GM19324 (cell line): ENCODE data around the gene MRGPRE.

Source experiments
- ATAC-seq: cut with Tn5 transposase; IDR thresholded peaks from one replicate; pipeline ENCODE4 v1.9.1; 2021; ENCODE audit warnings: mild to moderate bottlenecking, moderate library complexity; ENCODE audit not compliant: unreplicated experiment, low FRiP score

MRGPRE gene

DNA sequence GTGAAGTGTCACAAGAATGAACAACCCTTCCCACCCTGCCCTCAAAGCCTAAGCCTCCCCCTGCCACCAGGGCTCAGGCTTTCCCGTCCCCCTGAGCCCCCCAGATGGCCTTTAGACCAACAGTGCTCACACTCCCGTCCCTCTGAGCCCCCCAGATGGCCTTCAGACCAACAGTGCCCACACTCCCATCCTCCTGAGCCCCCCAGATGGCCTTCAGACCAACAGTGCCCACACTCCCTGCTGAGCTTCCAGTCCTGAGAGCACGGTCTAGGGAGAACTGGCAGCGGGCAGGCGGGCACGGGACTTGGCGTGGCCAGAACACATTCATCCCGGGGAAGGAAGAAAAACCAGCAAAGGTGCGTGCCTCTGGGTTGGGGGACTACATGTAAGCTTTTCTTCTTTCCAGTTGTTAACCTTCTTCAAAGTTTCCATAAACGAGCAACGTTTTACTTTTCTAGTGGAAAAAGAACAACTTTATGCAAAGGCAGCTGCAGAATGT, 16.1 kb downstream of the MRGPRE start:
- no peak for ATAC-seq

- ATAC-seq, result no peak
Observed at GRCh38 chr11:3215346-3216026, 16.7 kb downstream of the MRGPRE start.

GRCh38 chr11:3214420-3214699, 17.9 kb downstream of the MRGPRE start:
- ATAC-seq, result no peak

- no peak for ATAC-seq
Observed at GRCh38 chr11:3213659-3214419, 18.4 kb downstream of the MRGPRE start.

- no peak for ATAC-seq
Observed at GRCh38 chr11:3208272-3208671, 23.9 kb downstream of the MRGPRE start.

DNA sequence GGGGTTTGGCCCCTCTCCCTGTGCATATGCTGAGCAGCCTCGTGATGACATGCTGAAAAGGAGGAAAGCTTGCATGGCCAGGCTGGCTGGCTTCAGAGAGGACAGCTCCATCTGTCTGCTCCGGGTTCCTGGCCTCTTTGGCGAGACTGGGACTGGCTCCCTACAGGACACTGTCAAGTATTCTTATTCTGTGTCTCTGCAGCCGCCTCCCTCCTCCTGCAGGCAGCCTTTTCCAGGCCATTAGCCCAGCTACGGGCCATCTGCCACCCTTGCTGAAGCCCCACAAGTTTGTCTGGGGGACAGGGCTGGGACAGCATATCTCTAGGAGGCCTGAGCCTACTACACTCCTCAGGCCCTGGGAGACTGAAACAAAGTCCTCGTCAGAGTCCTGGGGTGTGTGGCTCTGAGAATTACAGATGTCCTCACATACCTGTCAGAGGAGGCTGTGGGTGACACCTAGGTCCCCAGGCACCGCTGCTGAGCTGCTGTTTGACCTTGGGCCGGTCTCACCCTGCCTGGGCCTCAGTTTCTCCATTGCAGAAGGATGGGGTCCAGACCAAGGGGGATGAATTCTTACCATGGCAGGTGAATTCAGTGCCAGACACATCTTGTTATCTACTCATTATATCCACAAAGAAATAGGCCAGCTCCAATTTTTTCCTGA, 24.6 kb downstream of the MRGPRE start:
- no peak for ATAC-seq

- no peak for ATAC-seq
Observed at GRCh38 chr11:3206922-3207204, 25.4 kb downstream of the MRGPRE start.

DNA sequence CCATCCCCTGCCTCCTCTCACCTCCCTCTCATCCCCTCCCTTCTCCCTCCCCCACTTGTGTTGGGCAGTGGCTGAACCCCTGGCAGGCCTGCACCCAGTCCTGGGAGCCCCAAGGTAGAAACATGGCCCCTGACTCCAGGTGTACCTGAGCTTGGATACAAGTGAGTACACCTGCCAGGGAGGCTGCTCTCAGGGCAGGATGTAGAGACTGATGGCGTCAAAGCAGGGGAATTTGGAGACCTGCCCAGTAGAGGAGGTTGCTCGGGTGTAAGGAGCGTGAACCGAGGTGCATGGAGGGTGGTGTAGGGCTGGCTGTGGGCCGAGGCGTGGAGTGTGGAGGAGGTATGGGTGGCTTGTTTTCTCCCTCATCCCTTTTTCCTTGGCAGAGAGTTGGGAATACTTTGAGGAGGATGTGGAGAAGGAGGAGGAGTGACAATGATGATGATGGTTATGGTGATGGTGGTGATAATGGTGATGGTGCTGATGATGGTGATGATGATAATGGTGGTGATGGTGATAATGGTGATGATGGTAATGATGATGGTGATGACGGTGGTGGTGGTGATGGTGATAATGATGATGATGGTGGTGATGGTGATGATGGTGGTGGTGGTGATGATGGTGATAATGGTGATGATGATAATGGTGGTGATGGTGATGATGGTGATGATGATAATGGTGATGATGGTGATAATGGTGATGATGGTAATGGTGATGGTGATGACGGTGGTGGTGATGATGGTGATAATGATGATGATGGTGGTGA, 25.9 kb downstream of the MRGPRE start:
- no peak for ATAC-seq

GRCh38 chr11:3205261-3206155, 26.7 kb downstream of the MRGPRE start:
- ATAC-seq, result no peak

DNA sequence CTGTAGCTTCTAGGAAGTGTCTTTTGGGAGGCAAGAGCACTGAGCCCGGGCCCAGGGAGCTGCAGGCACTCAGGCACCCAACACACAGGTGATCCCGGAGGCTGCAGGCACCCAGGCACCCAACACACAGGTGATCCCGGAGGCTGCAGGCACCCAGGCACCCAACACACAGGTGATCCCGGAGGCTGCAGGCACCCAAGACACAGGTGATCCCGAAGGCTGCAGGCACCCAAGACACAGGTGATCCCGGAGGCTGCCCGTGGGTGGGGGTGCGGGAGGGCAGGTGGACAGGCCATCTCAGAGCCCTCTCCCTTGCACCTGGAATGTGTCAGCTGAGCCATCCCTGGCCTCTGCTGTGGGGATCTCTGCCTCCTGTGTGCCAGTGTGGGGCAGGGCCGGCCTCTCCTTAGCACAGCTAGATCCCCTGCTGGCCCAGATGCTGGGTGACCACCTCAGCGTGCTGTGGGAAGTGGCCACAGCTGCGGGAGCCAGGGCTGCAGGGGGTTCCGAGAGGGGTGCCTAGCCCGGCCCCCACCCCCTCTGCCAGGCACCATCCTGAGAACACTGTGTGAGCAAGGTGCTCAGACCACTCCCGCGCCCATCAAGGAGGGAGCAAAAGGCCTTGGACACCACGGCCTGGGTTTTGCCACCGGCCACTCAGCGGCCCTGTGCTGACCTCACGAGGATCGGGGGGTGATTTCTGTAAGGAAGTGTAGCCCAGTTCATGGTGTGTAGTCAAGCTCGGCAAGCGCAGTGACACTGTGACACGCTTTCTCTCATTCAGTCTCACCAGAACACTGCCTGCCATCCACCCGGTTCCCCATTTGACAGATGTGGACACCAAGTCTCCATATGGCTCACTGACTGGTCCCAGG, 27.8 kb downstream of the MRGPRE start:
- no peak for ATAC-seq

DNA sequence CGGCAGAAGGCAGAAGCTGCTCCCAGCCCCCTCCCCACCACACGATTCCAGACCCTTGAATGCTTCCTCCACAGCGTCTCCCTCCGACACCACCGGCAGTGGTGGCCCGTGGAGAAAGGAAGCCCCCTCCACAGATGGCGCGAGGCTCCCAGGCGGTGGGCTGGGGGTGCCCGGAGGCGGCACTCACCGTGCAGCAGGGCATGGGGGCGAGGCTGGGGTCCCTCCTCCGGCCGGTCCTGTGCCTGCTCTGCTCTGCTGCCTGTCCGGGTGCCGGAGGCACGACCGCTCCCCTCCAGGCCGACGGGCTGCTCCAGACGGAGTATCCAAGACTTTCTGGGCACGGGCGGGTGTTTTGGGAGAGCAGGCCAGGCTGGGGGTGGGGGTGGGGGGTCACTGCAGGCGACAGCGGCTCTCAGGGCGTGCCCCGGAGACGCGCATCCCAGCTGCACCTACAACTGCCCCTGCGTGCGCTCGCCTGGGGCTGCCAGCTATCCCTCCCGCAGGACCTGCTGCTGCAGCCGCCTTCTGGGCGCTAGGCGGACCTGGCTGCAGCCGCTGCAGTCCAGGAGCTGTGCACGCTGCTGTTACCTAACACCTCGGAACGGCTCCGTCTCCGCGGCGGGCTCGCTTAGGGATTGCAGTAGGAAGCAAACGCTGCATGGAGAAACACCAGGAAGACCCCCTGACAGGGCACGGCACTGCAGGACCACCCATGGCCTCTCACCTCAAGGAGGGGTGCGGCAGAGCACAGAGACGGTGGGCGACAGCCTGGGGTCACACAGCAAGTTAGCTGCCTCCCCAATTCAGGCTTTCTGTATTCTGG, 28.8 kb downstream of the MRGPRE start:
- no peak for ATAC-seq

- ATAC-seq, result no peak
Observed at GRCh38 chr11:3202759-3203158, 29.5 kb downstream of the MRGPRE start.

- ATAC-seq, result no peak
Observed at GRCh38 chr11:3202305-3202704, 29.9 kb downstream of the MRGPRE start.

DNA sequence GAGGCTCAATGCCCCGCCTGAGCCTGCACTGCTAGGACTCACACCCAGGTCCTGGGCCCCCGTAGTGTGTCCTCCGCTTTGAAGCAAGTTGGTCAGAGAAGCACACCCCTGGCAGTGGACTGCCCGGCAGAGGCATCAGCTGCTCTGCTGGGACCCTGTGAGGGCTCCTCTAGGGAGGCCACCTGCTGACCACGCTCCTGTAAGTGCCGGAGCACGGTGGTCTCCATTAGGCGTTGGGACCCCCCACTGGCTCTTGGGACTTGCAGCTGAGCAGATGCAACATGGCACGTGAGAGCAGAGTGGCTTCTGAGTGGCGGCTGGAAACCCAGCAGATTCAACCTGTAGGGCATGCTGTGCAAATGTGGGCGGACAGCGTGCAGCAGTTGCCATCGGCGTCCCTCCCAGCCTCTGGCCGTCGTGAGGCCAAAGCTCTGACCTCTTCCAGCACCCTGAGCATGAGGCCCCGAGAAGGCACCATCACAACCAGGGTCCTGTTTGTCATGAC, 30.5 kb downstream of the MRGPRE start:
- ATAC-seq, result no peak

DNA sequence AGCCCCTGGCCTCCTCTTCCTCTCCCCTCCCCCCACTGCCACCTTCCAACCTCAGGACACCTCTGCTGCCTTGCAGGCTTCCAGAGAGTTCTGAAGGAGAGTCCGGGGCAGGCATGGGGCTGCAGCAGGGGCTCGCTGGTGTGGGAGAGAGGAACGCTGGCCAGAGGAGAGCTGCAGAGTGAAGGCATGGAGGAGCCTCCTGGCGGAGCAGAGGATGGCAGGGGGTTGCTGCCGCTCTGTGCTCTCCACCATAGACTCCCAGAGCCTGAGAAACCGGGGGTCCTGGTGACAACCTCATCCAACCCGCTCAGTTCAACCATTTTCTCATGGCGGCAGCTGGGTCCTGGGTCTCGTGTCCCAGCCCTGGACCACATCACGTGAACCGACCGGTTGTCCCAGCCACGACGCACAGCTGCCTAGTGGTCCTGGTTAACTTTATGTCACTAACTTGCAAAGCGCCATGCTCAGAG, 31.1 kb downstream of the MRGPRE start:
- ATAC-seq, result no peak

GRCh38 chr11:3200388-3201111, 31.7 kb downstream of the MRGPRE start:
- ATAC-seq, result no peak

DNA sequence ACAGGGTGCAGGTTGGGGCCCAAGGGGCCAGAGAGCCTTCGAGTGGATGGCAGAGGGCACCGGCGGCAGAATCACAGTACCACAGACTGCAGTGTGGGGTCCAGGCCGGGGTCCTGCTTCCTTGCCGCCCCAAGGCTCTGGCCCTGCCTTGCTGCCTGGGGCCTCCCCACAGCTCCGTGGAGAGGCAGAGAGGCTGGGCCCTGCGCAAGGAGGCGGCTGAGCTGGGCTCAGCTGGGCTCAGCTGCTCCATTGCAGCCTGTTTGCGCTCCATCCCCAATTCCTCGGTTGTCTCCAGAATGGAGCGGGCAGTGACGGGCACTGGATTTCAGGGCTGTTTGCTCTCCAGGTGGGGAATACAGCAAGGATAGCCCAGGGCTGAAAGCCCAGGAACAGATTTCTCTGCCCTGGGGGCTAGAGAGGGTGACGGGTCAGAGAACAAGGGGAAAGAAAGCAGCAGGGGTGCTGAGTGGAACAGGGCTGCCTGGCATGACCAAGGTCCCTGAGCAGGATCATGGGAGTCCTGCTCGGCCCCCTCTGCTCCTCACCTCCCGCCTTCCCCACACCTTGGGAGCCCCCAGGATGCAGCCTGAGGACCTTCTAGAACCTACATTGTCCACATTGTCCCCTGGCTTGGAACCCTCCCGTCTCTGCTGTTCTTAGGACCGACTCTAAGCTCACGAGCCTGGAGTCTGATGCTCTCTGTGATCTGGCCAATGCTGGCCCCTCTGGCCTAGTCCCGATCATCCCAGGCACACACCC, 32.5 kb downstream of the MRGPRE start:
- no peak for ATAC-seq
